K562 (cell line): ENCODE results near the gene DNAJC11. TPM values are rescaled to one million over a fixed set of nuclear protein-coding genes. Genes with fewer than 3 reads are reported as not detected.

Experiments
- ATAC-seq: fragments of 200-7000 bp; cut with Tn5 transposase; 3 replicates; pipeline ENCODE4 v1.9.1; 2020; ENCODE audit warnings: moderate library complexity
- BruUV-seq: library from RNA; stranded (reverse); fragments of 400-500 nt; replicated peaks from 2 replicates; lab custom pipeline; 2021; lab: Mats Ljungman, UMichigan
- CTCF ChIA-PET: fragments of 300-600 bp; formaldehyde crosslinking; extraction: SDS; loops from one replicate; lab custom pipeline; 2021; ENCODE audit warnings: low intra/inter-chr PET ratio; lab: Yijun Ruan, JAX
- POLR2A ChIA-PET: fragments of 300-600, 350-650 bp; sonication (Branson Sonifier 250); formaldehyde crosslinking; extraction: SDS; loops from one replicate; lab custom pipeline; 2021; ENCODE audit warnings: antibody characterized with exemption, inconsistent platforms; lab: Yijun Ruan, JAX
- DNase-seq, 4 experiments: peaks; one replicate each; pipeline versions ENCODE4 v3.0.0 to v3.0.0-alpha.2; 2011 to 2018; ENCODE audit warnings: low spot score in 3 of 4, mixed read lengths in 3 of 4; ENCODE audit errors: extremely low read depth in 1 of 4
- FAIRE-seq: peaks from 2 replicates; lab custom pipeline; 2011; peaks lifted over from hg19 to GRCh38; lab: Jason Lieb, UNC
- H2AFZ ChIP-seq: 2 replicates; pipeline ENCODE4 v1.6.0; 2011; ENCODE audit warnings: low read depth, low read length, control low read depth, inconsistent platforms
- H3K27ac ChIP-seq: fragments of 200-600 bp; 3 replicates; pipeline ENCODE4 v1.8.0; 2011; ENCODE audit warnings: low read depth, mild to moderate bottlenecking, control low read depth, inconsistent platforms, low read length, moderate library complexity, mixed read lengths; ENCODE audit errors: extremely low read depth
- H3K27me3 ChIP-seq, 2 experiments: fragments of 300-600 bp in 1 of 2; 2 replicates in 1 of 2; 3 replicates in 1 of 2; pipeline versions ENCODE4 v1.6.0 to v1.8.0; 2011; ENCODE audit warnings: inconsistent platforms in 2 of 2, low read length in 2 of 2, mild to moderate bottlenecking in 1 of 2, mixed read lengths in 1 of 2, moderate library complexity in 1 of 2; ENCODE audit not compliant: control insufficient read depth in 2 of 2, insufficient read depth in 2 of 2
- H3K36me3 ChIP-seq: fragments of 300-600 bp; 3 replicates; pipeline ENCODE4 v1.8.0; 2011; ENCODE audit warnings: mild to moderate bottlenecking, low read length, inconsistent platforms; ENCODE audit not compliant: control insufficient read depth, insufficient read depth
- H3K4me1 ChIP-seq, 2 experiments: fragments of 200-600 bp in 1 of 2; replicated peaks in 1 of 2; 2 replicates in 1 of 2; 3 replicates in 1 of 2; pipeline versions ENCODE4 v1.5.1 to v1.8.0; 2011; ENCODE audit warnings: inconsistent platforms in 2 of 2, low read length in 2 of 2, mild to moderate bottlenecking in 1 of 2, mixed read lengths in 1 of 2, moderate library complexity in 1 of 2; ENCODE audit not compliant: control insufficient read depth in 2 of 2, insufficient read depth in 2 of 2
- H3K4me2 ChIP-seq: 2 replicates; pipeline ENCODE4 v1.6.1; 2011; ENCODE audit warnings: low read length, control low read depth, inconsistent platforms, mixed read lengths; ENCODE audit not compliant: insufficient read depth
- H3K4me3 ChIP-seq: fragments of 200-600 bp; sonication (generic), shearing (Covaris generic); 2 replicates; pipeline ENCODE4 v1.5.1; 2016; ENCODE audit warnings: control low read depth, inconsistent platforms
- H3K79me2 ChIP-seq: fragments of 200-600 bp; 3 replicates; pipeline ENCODE4 v1.8.0; 2011; ENCODE audit warnings: low read length, inconsistent platforms; ENCODE audit not compliant: control insufficient read depth, insufficient read depth
- H3K9ac ChIP-seq, 2 experiments: 2 replicates each; pipeline versions ENCODE4 v1.6.0 to v1.6.1; 2011; ENCODE audit warnings: low read depth in 2 of 2, low read length in 2 of 2, control low read depth in 1 of 2, inconsistent platforms in 1 of 2, mild to moderate bottlenecking in 1 of 2, mixed read lengths in 1 of 2; ENCODE audit not compliant: insufficient read depth in 1 of 2
- H3K9me1 ChIP-seq: one replicate; pipeline ENCODE4 v1.6.0; 2011; ENCODE audit warnings: inconsistent platforms, mild to moderate bottlenecking, low read length, moderate library complexity; ENCODE audit not compliant: control insufficient read depth, insufficient read depth
- H3K9me3 ChIP-seq: replicated peaks from 2 replicates; pipeline ENCODE4 v1.5.1; 2011; ENCODE audit warnings: low read depth, low read length, inconsistent platforms; ENCODE audit not compliant: control insufficient read depth, insufficient read depth
- H4K20me1 ChIP-seq: replicated peaks from 2 replicates; pipeline ENCODE4 v1.6.1; 2011; ENCODE audit warnings: low read length, inconsistent platforms, mixed read lengths; ENCODE audit not compliant: control insufficient read depth, insufficient read depth
- MCM7 ChIP-seq, 2 experiments: fragments of 450-650 bp; IDR thresholded peaks; 2 replicates each; pipeline ENCODE4 v1.6.1; 2016 to 2018
- NFXL1 ChIP-seq: fragments of 450-650 bp; formaldehyde crosslinking; IDR thresholded peaks from 2 replicates; pipeline ENCODE4 v1.4.0; 2021; ENCODE audit warnings: mild to moderate bottlenecking
- WGBS: fragments of 100-300 bp; shearing (Covaris generic); methylation state at CpG from one replicate; pipeline ENCODE4 v1.1.6; 2016; ENCODE audit warnings: low coverage, mixed read lengths; ENCODE audit not compliant: insufficient coverage; ENCODE audit errors: missing lambda C conversion rate; 5-methylcytosine and 5-hydroxymethylcytosine counted together
- in situ Hi-C: fragments of 300-500 bp; cut with MboI; formaldehyde crosslinking; loops from 4 replicates; pipeline ENCODE4 v1.15.0; 2018; ENCODE audit warnings: inconsistent platforms, mixed read lengths
- intact Hi-C: fragments of 100-400 bp; cut with micrococcal nuclease; formaldehyde crosslinking; loops from 2 replicates; pipeline ENCODE4 v1.14.2; 2022
- polyA plus RNA-seq, 8 experiments: library from polyadenylated mRNA; depleted of rRNA in 4 of 8; stranded (reverse) in 5 of 8; unstranded in 3 of 8; fragments of >200 nt; fragmentation: Nextera tagmentation in 2 of 8; fragmentation: Illumina TruSeq in 1 of 8; extraction: Ambion mirVana in 2 of 8; extraction: Trizol in 1 of 8; gene quantifications; 2 replicates each; pipeline versions ENCODE4 v1.2.1 to v1.2.3, GENCODE V29; 2011 to 2014; ENCODE audit warnings: inconsistent platforms in 1 of 8, missing spikeins in 1 of 8
- total RNA-seq, 7 experiments: library from RNA; depleted of rRNA in 6 of 7; stranded (reverse); fragments of >200 nt in 6 of 7; fragmentation: Illumina TruSeq in 2 of 7; extraction: Trizol in 2 of 7; gene quantifications; 2 replicates each; pipeline versions ENCODE4 v1.2.1 to v1.2.3, GENCODE V29; 2011 to 2021; ENCODE audit warnings: low replicate concordance in 1 of 7
- TF ChIP-seq, protein P1 (sequence below): fragments of 450-650 bp; IDR thresholded peaks from 2 replicates; pipeline ENCODE4 v1.6.1; 2018; ENCODE audit not compliant: partially characterized antibody
- TF ChIP-seq, protein P2 (sequence below), 2 experiments: fragments of 450-650 bp in 1 of 2; IDR thresholded peaks; 2 replicates each; pipeline ENCODE4 v1.6.1; 2011 to 2017; ENCODE audit warnings: low read depth in 2 of 2, antibody characterized with exemption in 1 of 2, borderline replicate concordance in 1 of 2, low read length in 1 of 2, mild to moderate bottlenecking in 1 of 2, mixed read lengths in 1 of 2; ENCODE audit not compliant: control insufficient read depth in 1 of 2
- TF ChIP-seq, protein P3 (sequence below): fragments of 450-650 bp; IDR thresholded peaks from 2 replicates; pipeline ENCODE4 v1.7.0; 2016; ENCODE audit warnings: borderline replicate concordance

Gene DNAJC11
- total and polyA plus RNA-seq, 9 of the 15 experiments (the other 6 are each of a cell fraction or from before 2014, with no cell fraction given), result 14.1 to 123 (median 76.6) TPM

DNA sequence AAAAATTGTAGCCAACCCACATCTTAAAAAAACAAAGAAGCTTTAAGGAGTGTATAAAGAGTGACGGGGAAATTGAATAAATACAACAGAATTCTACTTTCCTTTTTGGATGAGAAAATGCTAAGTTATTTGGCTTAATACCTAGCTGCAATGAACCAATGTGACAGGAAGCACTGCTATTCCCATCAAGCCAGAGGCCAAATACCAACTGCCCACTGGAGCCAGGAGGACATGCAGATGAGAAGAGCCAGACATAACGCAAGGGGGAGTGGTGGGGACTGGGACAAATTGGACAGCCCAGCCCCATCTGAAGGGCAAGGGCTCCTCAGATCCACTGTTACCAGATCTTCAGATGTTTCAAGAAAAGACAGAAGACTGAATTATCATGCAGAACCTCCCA, 25.7 kb downstream of the DNAJC11 start:
- Histone ChIP-seq H2AFZ (no peak overlapping the region), H3K9me3 (no peaks in the 10 kb centered on the region), H3K79me2 (peaks cover 20% of the 10 kb centered on the region; the same call in 1 of the 3 replicates), H3K36me3 (peaks cover 89% of the 10 kb centered on the region), H3K4me3 (no peak overlapping the region), H3K4me1 (no peaks in the 10 kb centered on the region; a peak in 2 of 5 replicates), H3K9ac (no peak overlapping the region), H3K27me3 (no peaks in the 10 kb centered on the region), H3K4me2 (no peak overlapping the region), H4K20me1 (no peaks in the 10 kb centered on the region), H3K27ac (no peak overlapping the region), H3K9me1 (no peaks in the 10 kb centered on the region)
- intact Hi-C loops (no loop called here), in situ Hi-C loops (no loop called here)
- no peak for DNase-seq
- 93% methylated on average over 2 of the region's 2 CpGs for WGBS
- TF ChIP-seq MCM7 (IDR thresholded peaks at IDR 0.05), result no peak
- TF ChIP-seq, protein P1, sequence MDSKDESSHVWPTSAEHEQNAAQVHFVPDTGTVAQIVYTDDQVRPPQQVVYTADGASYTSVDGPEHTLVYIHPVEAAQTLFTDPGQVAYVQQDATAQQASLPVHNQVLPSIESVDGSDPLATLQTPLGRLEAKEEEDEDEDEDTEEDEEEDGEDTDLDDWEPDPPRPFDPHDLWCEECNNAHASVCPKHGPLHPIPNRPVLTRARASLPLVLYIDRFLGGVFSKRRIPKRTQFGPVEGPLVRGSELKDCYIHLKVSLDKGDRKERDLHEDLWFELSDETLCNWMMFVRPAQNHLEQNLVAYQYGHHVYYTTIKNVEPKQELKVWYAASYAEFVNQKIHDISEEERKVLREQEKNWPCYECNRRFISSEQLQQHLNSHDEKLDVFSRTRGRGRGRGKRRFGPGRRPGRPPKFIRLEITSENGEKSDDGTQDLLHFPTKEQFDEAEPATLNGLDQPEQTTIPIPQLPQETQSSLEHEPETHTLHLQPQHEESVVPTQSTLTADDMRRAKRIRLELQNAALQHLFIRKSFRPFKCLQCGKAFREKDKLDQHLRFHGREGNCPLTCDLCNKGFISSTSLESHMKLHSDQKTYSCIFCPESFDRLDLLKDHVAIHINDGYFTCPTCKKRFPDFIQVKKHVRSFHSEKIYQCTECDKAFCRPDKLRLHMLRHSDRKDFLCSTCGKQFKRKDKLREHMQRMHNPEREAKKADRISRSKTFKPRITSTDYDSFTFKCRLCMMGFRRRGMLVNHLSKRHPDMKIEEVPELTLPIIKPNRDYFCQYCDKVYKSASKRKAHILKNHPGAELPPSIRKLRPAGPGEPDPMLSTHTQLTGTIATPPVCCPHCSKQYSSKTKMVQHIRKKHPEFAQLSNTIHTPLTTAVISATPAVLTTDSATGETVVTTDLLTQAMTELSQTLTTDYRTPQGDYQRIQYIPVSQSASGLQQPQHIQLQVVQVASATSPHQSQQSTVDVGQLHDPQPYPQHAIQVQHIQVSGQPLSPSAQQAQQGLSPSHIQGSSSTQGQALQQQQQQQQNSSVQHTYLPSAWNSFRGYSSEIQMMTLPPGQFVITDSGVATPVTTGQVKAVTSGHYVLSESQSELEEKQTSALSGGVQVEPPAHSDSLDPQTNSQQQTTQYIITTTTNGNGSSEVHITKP, result no peak
- TF ChIP-seq, protein P2, sequence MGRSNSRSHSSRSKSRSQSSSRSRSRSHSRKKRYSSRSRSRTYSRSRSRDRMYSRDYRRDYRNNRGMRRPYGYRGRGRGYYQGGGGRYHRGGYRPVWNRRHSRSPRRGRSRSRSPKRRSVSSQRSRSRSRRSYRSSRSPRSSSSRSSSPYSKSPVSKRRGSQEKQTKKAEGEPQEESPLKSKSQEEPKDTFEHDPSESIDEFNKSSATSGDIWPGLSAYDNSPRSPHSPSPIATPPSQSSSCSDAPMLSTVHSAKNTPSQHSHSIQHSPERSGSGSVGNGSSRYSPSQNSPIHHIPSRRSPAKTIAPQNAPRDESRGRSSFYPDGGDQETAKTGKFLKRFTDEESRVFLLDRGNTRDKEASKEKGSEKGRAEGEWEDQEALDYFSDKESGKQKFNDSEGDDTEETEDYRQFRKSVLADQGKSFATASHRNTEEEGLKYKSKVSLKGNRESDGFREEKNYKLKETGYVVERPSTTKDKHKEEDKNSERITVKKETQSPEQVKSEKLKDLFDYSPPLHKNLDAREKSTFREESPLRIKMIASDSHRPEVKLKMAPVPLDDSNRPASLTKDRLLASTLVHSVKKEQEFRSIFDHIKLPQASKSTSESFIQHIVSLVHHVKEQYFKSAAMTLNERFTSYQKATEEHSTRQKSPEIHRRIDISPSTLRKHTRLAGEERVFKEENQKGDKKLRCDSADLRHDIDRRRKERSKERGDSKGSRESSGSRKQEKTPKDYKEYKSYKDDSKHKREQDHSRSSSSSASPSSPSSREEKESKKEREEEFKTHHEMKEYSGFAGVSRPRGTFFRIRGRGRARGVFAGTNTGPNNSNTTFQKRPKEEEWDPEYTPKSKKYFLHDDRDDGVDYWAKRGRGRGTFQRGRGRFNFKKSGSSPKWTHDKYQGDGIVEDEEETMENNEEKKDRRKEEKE (IDR thresholded peaks at IDR 0.05; ENCODE audit: borderline replicate concordance in 1 of 2, control insufficient read depth in 1 of 2, low read depth in 2 of 2, low read length in 1 of 2), result no peak
- TF ChIP-seq NFXL1 (CRISPR knock-in tag), result no peak
- TF ChIP-seq, protein P3, sequence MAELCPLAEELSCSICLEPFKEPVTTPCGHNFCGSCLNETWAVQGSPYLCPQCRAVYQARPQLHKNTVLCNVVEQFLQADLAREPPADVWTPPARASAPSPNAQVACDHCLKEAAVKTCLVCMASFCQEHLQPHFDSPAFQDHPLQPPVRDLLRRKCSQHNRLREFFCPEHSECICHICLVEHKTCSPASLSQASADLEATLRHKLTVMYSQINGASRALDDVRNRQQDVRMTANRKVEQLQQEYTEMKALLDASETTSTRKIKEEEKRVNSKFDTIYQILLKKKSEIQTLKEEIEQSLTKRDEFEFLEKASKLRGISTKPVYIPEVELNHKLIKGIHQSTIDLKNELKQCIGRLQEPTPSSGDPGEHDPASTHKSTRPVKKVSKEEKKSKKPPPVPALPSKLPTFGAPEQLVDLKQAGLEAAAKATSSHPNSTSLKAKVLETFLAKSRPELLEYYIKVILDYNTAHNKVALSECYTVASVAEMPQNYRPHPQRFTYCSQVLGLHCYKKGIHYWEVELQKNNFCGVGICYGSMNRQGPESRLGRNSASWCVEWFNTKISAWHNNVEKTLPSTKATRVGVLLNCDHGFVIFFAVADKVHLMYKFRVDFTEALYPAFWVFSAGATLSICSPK, result no peak
- no peak for FAIRE-seq
- ChIA-PET POLR2A (interaction anchor here (0.6 to 1.6 kb wide), 2 partner anchors 10 to 125 kb away, joined by 3 read pairs; no protein-coding TSS in a partner anchor), CTCF (no interaction called here)
- ATAC-seq, result no peak
- BruUV-seq, result no TSS peak
